Activated CD4-positive, alpha-beta T cell treated with anti-CD3 and anti-CD28 coated beads for 48 hours (primary cell): ENCODE data around the gene CC2D2A.

Experiments used
- DNase-seq: peaks from one replicate; pipeline ENCODE4 v3.0.0-alpha.2; 2020

The CC2D2A gene

DNA sequence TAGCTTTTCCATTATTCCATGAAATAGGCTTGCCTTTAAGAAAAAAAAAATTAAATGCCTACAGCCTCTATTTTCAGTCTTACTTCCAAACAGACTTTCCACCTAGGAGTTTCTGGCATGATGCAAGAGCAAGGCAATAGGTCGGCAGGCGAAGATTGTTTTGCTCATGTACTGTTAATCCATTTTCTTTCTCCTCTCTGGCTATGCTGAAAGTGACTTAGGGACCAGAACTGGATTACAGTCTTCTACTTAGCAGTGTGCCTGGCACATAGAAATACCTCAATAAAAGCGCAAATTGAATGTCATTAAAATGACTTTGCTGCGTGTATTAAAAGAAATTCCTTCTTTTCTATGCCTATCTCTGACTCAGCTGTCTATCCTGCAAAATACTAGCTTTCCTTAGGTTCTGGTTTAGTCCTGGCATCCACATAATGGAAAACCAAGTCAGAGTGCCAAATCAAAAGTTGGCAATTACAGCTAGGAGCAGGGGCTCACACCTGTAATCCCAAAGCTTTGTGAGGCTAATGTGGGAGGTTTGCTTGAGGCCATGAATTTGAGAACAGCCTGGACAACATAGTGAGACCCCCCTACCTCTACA is 51.9 kb downstream of the CC2D2A start:
- DNase-seq: no peak

DNA sequence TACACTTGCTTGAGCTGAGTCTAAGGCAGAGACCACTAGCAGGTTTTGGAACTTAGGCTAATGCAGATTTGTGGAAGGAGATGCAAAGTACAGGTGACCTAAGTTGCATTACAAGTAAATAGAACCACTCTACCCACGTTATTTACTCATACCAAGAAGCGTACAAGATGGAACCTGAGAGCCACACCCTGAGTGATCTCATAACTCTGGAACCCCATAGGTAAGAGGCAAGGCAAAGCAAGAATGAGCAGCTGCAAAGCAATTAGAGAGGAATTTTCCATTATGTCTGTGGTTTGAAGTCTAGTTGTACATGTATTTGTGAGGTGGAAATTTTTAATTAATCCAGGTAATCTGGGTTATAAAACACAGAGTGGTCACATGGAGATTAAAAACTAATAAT is 55.4 kb downstream of the CC2D2A start:
- DNase-seq: no peak

- no peak for DNase-seq
Measured at GRCh38 chr4:15526924-15527592, 57.4 kb downstream of the CC2D2A start.

- no peak for DNase-seq
Measured at GRCh38 chr4:15531792-15532191, 62.1 kb downstream of the CC2D2A start.

- no peak for DNase-seq
Measured at GRCh38 chr4:15533817-15534216, 64.1 kb downstream of the CC2D2A start.

GRCh38 chr4:15535599-15535998 is 65.9 kb downstream of the CC2D2A start:
- no peak for DNase-seq

GRCh38 chr4:15536552-15537499 is 67.1 kb downstream of the CC2D2A start:
- DNase-seq: no peak

GRCh38 chr4:15541941-15542340 is 72.3 kb downstream of the CC2D2A start:
- no peak for DNase-seq

DNA sequence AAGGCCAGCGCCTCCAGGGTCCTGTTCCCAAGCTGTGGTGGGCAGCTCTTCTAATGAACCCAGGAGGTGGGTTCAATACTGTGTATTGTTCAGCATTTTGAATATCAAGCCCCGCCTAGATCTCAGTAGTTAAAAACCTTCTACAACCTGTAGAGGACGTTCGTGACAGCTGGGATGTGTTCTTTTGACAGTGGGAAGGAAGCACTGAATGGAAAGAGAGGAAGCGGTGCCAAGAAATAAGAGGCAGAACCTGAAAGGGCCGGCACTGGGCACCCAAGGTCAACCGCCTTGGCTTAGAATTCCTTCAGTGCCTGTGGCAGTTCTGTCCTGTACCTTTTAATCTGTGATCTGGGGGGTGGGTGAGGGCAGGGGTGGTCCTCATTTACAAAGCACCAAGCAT is 73.1 kb downstream of the CC2D2A start:
- DNase-seq: no peak

DNA sequence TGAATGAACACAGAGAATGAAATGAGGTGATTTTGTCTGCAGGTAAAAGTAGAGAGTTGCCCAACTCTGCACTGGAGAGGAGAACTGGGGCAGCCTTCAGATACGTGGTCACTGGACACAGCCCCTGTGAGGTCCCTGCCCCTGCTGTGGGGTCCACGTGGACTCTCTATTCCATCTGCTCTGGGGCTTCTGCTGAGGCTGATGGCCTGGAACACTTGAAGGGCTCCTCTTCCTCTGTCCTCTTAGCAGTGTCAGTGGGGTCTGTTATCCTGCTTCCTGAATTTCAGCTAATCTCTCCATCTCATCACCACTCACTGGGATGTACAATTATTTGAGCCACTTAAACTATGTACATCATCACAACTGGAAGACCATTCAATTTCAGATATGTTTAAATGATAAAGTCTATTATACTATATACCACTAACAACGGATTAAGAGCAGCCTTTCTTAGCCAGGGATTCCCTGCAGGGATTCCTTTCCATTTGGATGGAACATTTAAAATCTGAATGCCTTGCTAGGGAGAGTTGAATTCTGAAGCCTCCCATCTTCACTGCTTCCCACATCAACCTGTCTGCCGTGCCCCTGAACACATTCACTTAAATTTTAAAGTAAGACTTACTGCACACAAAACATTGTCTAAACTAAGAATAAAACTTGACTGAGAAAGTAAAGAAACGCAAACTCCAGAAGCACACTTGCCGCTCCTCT is 74.0 kb downstream of the CC2D2A start:
- DNase-seq: no peak

DNA sequence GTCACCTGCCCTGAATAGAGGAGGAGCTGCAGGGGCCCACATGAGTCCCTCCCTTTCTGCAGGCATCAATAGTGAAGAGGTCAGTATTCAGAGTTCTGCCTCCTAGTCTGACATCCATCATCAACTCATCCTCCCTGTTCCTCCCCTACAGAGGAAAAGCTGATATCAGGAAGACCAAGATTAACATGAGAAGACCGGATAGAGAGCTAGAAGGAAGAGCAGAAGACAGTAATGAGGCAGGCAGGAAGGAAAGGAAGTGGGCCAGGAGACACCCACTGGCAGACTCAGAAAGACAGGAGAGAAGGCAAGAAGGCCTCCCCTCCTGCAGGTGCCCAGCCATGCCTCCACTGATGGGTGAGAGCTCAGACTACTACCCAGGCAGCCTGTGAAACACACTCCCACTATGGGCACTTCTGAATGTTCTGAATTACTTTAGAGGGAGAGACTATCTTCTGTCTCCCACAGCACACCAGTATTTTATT is 74.6 kb downstream of the CC2D2A start:
- DNase-seq: no peak

- no peak for DNase-seq
Measured at GRCh38 chr4:15545371-15545770, 75.7 kb downstream of the CC2D2A start.

GRCh38 chr4:15547392-15547791 is 77.7 kb downstream of the CC2D2A start:
- no peak for DNase-seq

GRCh38 chr4:15550491-15550890 is 80.8 kb downstream of the CC2D2A start:
- DNase-seq: no peak

DNA sequence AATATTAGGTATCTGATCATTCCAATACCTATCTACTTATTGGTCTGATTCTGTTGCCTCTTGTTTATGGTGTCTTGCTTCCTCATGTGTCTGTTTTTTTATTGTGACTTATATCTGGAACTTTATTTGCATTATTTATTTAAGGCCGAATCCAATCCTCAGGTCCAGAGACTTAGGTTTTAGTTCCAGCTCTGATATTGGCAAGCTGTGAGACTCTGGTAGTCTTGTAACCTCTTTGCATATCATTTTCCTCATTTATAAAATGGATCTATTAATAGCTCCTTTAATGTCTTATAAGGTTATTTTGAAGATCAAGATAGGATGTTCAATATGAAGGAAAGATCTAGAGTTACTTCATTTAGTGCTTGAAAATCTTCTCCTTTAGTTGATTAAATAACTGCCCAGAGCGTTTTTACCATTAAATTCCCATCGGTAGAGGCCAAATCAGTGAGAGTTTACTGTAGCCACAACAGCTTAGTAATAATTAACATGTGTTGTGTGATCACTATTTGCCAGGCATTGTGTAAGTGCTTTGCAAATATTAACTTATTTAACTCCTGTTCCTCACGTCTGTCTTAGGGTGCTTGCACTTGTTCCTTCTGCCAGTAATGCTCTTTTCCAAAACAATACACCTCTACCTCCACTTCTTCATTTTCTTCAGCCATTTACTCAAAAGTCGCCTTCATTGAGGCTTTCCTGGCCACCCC is 82.2 kb downstream of the CC2D2A start:
- DNase-seq: no peak

GRCh38 chr4:15552557-15553362 is 83.1 kb downstream of the CC2D2A start:
- no peak for DNase-seq

- DNase-seq: no peak
Measured at GRCh38 chr4:15556511-15557092, 86.9 kb downstream of the CC2D2A start.

GRCh38 chr4:15557786-15558550 is 88.3 kb downstream of the CC2D2A start:
- DNase-seq: no peak

- DNase-seq: no peak
Measured at GRCh38 chr4:15558561-15558960, 88.9 kb downstream of the CC2D2A start.

- no peak for DNase-seq
Measured at GRCh38 chr4:15562114-15562513, 92.4 kb downstream of the CC2D2A start.
